NCI-H187 treated with DMSO at 0.1 percent for 48 hours (cell line): ENCODE data around the gene PKP1.

Source experiments
- DNase-seq: peaks from one replicate; lab custom pipeline; 2025; lab: John Stamatoyannopoulos, UW

Gene PKP1

GRCh38 chr1:201260648-201261311 lies 22.5 kb upstream of the PKP1 start:
- no peak for DNase-seq

- DNase-seq: no peak
Observed at GRCh38 chr1:201261771-201262547, 21.3 kb upstream of the PKP1 start.

DNA sequence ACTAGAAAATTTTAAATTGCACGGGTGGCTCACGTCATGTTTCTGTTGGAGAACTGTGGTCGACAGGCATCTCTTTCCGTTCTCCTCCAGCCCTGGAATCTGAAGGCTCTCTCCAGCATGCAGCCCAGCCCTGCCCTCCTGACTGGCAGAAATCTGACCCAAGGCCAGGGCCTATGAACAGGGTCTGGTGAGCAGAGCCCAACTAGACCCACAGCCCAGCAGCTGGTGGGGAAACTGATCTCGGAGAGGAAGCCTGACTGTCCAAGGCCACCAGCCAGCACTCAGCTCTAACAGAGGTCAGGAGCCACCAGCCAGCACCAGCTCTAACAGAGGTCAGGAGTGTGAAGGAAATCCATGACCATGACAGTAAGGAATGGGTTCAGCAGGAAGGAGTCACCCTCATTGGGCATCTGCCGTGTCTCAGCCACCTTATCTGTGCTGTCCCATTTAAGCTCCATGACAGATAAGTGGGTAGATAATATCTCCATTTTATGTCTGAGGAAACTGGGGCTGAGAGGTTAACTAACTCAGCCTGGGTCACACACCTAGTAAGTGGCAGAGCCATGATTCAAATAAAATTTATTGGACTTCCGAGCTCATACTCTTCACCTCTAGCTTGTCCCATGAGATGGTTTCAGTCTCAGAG lies 20.2 kb upstream of the PKP1 start:
- no peak for DNase-seq

GRCh38 chr1:201264072-201264471 lies 19.2 kb upstream of the PKP1 start:
- DNase-seq: no peak

GRCh38 chr1:201264554-201264953 lies 18.8 kb upstream of the PKP1 start:
- no peak for DNase-seq

DNA sequence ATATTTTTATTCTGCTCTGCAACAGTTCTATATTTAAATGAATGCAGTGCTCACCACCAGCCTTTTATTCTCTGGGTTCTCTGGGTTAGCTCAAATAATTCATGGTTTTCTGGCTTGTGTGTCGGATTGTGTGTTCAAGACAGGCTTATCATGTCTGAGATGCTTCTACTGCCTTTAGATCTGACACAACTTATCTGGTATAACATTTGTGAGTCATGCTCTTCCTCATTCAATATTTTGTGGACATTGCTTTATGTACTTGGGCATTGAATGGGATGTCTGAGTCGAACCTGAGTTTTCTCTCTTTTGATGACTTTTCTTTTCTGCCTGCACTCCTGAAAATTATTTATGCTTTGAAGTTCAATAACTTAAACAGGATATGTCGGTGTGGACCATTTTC lies 17.6 kb upstream of the PKP1 start:
- no peak for DNase-seq

- DNase-seq: no peak
Observed at GRCh38 chr1:201266276-201266675, 17.0 kb upstream of the PKP1 start.

- DNase-seq: no peak
Observed at GRCh38 chr1:201266774-201267173, 16.5 kb upstream of the PKP1 start.

- DNase-seq: no peak
Observed at GRCh38 chr1:201267481-201268229, 15.7 kb upstream of the PKP1 start.

GRCh38 chr1:201268604-201269151 lies 14.6 kb upstream of the PKP1 start:
- no peak for DNase-seq

DNA sequence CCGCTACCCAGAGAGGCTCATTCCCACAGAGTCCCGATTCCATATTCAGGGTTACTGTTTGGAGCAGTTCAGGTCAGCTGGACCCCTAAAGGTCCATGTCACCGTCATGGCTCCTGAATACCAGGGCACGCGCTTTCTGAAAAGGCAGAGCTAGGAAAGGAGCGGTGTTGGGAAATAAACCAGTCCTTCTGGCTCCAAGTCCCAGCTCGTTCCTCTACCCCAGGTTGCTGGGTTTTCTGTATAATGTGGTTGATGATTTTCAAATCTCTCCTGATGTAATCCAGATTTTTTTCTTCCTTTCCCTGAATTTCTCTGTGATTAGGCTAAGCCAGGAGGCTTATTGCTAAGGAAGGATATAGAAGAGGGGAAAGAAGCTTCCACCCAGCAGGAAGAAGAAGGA lies 14.0 kb upstream of the PKP1 start:
- DNase-seq: no peak

DNA sequence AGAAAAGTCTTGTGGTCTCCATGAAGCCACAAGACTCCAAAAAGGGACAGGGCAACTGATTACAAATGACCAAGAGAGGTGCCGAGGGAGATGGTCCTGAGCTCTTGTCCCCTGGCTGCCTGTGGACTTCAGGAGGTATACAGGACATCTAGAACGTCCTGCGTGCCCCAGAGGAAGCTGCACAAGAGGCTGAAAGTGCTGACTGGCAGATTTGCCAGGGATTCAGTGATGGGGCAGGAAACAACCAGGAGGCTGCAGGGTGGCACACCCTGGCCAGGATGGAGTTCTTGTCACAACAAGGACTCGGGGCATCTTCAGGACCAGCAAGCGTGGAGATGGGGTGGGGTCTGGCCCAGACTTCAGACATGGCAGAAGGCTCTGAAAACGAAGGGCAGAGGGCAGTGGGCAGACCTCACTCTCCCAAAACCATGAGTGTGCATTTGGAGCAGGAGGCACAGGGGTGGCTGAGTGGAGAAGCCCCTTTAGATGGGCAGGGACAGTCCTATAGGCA lies 13.4 kb upstream of the PKP1 start:
- DNase-seq: no peak

DNA sequence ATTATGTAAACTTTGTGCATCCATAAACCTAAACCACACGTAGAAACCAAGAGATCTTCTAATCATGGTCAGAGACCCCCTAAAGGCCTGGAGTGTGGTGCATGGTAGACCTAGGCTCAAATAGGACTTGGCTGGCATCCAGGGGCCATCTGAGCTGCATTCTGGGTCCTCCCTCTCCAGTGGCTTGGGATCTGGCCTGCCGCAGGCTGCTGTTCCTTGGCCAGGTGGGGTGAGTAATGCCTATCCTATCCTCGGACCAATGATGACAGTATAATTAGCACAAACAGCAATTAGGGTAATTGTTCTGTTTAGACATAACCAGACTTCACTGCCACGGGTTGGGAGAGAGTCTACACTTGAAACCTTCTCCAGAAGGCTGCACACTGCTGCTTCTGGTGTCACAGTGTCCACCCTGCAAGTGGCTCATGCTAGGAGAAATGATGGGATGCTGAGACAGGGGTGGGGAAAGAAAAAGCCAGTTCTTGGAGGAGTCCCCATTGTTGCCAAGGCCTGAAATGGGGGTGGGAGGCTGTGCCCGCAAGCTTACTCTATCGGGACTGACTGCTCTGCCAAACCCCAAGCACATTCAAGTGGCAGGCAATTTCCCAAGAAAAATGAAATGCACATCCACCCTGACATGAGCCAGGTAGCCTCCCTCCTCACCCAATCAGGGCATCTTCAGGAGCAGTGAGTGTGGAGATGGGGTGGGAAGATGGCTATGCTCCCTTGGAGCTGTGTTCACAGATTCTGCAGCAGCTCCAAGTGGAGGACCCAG lies 12.5 kb upstream of the PKP1 start:
- no peak for DNase-seq

DNA sequence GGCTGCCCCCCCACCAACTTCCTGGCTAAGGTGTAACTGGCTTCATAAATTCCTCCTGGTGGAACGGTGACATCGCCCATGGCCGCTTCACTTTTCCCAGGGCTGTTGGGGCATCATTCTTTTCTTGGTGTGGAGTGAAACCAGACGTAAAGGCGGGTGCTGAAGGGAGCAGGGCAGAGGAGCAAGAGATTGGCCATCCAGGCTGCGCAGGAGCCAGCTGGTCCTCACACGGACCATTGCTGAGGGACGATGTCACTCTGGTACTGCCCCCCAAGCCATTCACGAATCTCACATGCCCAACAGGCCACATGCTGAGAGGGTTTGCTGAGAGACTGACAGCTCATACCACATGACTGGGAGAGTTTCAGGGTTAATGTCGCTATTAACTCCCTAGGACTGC lies 10.5 kb upstream of the PKP1 start:
- no peak for DNase-seq

- DNase-seq: no peak
Observed at GRCh38 chr1:201274616-201275252, 8.6 kb upstream of the PKP1 start.

DNA sequence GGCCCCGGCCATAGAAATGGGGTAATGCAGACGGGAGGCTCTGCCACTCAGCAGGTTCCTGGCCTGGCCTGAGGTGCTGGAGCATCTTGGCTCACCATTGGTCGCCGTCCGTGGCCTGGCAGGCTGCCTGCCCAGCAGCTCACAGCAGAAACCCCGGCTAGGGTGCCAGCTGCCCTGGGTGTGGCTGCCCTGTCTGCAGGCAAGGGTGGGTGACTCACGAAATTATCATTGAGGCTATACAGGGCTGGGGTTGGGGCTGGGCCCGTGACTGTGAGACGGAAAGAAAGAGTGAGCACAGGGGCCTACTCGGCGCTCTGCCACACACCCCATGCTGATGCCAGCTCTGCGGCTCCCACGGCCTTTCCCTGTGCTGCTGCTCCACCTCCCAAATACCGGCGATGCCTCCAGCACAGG lies 8.0 kb upstream of the PKP1 start:
- no peak for DNase-seq

GRCh38 chr1:201276891-201277290 lies 6.4 kb upstream of the PKP1 start:
- DNase-seq: no peak

- DNase-seq: no peak
Observed at GRCh38 chr1:201277441-201277840, 5.9 kb upstream of the PKP1 start.

DNA sequence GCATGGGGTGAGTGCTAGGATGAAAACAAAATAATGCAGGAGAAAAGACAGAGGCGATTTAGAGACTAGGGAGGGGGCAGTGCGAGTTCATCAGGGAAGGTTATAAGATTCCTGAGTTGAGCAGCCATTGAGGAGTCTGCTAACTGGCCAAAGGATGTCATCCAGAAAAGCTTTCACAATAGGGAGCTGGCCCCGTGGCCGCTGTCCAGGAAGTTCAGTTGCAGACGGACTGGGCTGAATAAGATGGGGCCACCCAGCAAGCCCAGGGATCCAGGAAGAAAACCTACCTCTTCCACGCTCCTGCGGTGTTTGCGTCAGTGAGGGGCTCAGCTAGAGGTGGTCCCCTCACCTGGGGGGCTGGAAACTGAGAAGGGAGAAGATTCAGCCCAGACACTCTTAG lies 4.0 kb upstream of the PKP1 start:
- DNase-seq: no peak

- DNase-seq: no peak
Observed at GRCh38 chr1:201280884-201281283, 2.4 kb upstream of the PKP1 start.

GRCh38 chr1:201281573-201281972 lies 1.7 kb upstream of the PKP1 start:
- DNase-seq: no peak
